HepG2 (cell line): ENCODE measurements around the gene SPATA25. TPM values are rescaled to one million over a fixed set of nuclear protein-coding genes. Genes with fewer than 3 reads are reported as not detected.

Experiments used
- AHDC1 ChIP-seq: sonication (generic); formaldehyde crosslinking; IDR thresholded peaks from 2 replicates; pipeline ENCODE4 v1.5.1; 2020; ENCODE audit warnings: mild to moderate bottlenecking, missing genetic modification reagents, borderline replicate concordance
- ETV5 ChIP-seq: IDR thresholded peaks from 2 replicates; pipeline ENCODE4 v1.6.1; 2018; ENCODE audit warnings: missing biosample characterization, missing genetic modification reagents, inconsistent platforms, borderline replicate concordance
- FOXK1 ChIP-seq: sonication (generic); formaldehyde crosslinking; IDR thresholded peaks from 2 replicates; pipeline ENCODE4 v1.4.0; 2020; ENCODE audit warnings: low read depth, missing genetic modification reagents, borderline replicate concordance
- HMGXB4 ChIP-seq, 2 experiments: sonication (generic) in 1 of 2; formaldehyde crosslinking in 1 of 2; IDR thresholded peaks; 2 replicates each; pipeline versions ENCODE4 v1.4.0 to v1.6.1; 2018 to 2020; ENCODE audit warnings: missing genetic modification reagents in 2 of 2, borderline replicate concordance in 1 of 2, low read depth in 1 of 2, mild to moderate bottlenecking in 1 of 2, missing biosample characterization in 1 of 2
- MEIS1 ChIP-seq: sonication (generic); formaldehyde crosslinking; IDR thresholded peaks from 2 replicates; pipeline ENCODE4 v1.9.0; 2021; ENCODE audit warnings: mild to moderate bottlenecking, missing genetic modification reagents, moderate library complexity, borderline replicate concordance
- RXRB ChIP-seq: IDR thresholded peaks from 2 replicates; pipeline ENCODE4 v1.6.1; 2016; ENCODE audit warnings: borderline replicate concordance, missing genetic modification reagents, missing compliant biosample characterization
- YEATS2 ChIP-seq: sonication (generic); formaldehyde crosslinking; IDR thresholded peaks from 2 replicates; pipeline ENCODE4 v1.4.0; 2020; ENCODE audit warnings: missing genetic modification reagents, borderline replicate concordance
- ZNF264 ChIP-seq: sonication (generic); formaldehyde crosslinking; IDR thresholded peaks from 2 replicates; pipeline ENCODE4 v1.4.0; 2020; ENCODE audit warnings: missing genetic modification reagents
- ZNF296 ChIP-seq: sonication (generic); formaldehyde crosslinking; conservative IDR thresholded peaks from 2 replicates; pipeline ENCODE4 v1.5.0; 2020; ENCODE audit warnings: mild to moderate bottlenecking, missing genetic modification reagents
- ZNF773 ChIP-seq: sonication (generic); formaldehyde crosslinking; IDR thresholded peaks from 2 replicates; pipeline ENCODE4 v1.4.0; 2020; ENCODE audit warnings: missing genetic modification reagents, borderline replicate concordance
- polyA plus RNA-seq, 8 experiments: library from polyadenylated mRNA; depleted of rRNA in 3 of 8; stranded (reverse) in 7 of 8; unstranded in 1 of 8; fragments of >200 nt; fragmentation: Illumina TruSeq in 4 of 8; extraction: Trizol in 4 of 8; gene quantifications; 2 replicates each; pipeline versions ENCODE4 v1.2.1 to v1.2.3, GENCODE V29; 2011 to 2016; ENCODE audit warnings: low read depth in 4 of 8, missing spikeins in 1 of 8, mixed read lengths in 1 of 8; ENCODE audit not compliant: insufficient read depth in 1 of 8
- total RNA-seq, 5 experiments: library from RNA; depleted of rRNA; stranded (reverse); fragments of >200 nt; fragmentation: Illumina TruSeq; extraction: Trizol; gene quantifications; 2 replicates each; pipeline ENCODE4 v1.2.3, GENCODE V29; 2016; ENCODE audit warnings: low read depth in 1 of 5
- TF ChIP-seq, protein P1 (sequence below): IDR thresholded peaks from 2 replicates; pipeline ENCODE4 v1.4.0; 2020; ENCODE audit warnings: mild to moderate bottlenecking, missing genetic modification reagents
- TF ChIP-seq, protein P2 (sequence below): sonication (generic); formaldehyde crosslinking; IDR thresholded peaks from 2 replicates; pipeline ENCODE4 v1.9.0; 2021; ENCODE audit warnings: missing genetic modification reagents, borderline replicate concordance

SPATA25 gene
- total and polyA plus RNA-seq, 2 of the 13 experiments (the other 11 are each of a cell fraction or from before 2014, with no cell fraction given) = 4.8 to 7.6 TPM

DNA sequence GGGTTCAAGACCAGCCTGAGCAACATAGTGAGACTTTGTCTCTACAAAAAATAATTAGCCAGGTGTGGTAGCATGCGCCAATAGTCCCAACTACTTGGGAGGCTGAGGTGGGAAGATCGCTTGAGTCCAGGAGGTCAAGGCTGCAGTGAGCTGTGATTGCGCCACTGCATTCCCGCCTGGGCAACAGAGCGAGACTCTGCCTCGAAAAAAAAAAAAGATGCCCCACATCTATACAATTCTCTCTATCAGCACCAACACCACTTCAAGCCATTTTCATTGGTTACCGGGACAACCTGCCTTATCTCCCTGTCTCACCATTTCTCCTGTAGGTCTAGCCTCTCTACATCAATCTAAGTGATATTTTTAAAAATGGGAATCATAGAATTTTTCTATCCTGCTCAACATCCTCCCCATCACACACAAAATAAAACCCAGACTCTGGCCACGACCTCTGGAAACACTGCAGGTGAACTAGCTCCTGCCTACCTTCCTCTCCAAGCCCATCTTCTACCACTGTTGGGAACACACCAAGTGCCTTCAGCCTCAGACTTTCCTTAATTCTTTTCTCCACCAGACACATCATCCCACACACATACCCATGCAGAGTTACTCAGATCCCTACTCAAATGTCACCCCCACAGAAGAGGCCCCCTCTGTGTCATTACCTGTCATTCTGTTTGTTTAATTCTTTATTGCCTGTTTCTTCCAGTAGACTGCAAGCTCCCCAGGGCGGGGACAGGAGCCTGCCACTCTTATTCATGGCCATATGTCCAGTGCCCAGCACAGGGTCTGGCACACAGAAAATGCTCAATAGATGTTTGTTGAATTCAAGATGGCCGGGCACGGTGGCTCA is 34.1 kb upstream of the SPATA25 start (continued):
- no peak for TF ChIP-seq AHDC1 (CRISPR knock-in tag)
- 0 out of 2 replicates have a peak, but pooled peaks have one; percentile 33 for TF ChIP-seq ZNF264 (CRISPR knock-in tag)
- TF ChIP-seq, protein P1, sequence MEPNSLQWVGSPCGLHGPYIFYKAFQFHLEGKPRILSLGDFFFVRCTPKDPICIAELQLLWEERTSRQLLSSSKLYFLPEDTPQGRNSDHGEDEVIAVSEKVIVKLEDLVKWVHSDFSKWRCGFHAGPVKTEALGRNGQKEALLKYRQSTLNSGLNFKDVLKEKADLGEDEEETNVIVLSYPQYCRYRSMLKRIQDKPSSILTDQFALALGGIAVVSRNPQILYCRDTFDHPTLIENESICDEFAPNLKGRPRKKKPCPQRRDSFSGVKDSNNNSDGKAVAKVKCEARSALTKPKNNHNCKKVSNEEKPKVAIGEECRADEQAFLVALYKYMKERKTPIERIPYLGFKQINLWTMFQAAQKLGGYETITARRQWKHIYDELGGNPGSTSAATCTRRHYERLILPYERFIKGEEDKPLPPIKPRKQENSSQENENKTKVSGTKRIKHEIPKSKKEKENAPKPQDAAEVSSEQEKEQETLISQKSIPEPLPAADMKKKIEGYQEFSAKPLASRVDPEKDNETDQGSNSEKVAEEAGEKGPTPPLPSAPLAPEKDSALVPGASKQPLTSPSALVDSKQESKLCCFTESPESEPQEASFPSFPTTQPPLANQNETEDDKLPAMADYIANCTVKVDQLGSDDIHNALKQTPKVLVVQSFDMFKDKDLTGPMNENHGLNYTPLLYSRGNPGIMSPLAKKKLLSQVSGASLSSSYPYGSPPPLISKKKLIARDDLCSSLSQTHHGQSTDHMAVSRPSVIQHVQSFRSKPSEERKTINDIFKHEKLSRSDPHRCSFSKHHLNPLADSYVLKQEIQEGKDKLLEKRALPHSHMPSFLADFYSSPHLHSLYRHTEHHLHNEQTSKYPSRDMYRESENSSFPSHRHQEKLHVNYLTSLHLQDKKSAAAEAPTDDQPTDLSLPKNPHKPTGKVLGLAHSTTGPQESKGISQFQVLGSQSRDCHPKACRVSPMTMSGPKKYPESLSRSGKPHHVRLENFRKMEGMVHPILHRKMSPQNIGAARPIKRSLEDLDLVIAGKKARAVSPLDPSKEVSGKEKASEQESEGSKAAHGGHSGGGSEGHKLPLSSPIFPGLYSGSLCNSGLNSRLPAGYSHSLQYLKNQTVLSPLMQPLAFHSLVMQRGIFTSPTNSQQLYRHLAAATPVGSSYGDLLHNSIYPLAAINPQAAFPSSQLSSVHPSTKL = peak; percentile 75
- TF ChIP-seq, protein P2, sequence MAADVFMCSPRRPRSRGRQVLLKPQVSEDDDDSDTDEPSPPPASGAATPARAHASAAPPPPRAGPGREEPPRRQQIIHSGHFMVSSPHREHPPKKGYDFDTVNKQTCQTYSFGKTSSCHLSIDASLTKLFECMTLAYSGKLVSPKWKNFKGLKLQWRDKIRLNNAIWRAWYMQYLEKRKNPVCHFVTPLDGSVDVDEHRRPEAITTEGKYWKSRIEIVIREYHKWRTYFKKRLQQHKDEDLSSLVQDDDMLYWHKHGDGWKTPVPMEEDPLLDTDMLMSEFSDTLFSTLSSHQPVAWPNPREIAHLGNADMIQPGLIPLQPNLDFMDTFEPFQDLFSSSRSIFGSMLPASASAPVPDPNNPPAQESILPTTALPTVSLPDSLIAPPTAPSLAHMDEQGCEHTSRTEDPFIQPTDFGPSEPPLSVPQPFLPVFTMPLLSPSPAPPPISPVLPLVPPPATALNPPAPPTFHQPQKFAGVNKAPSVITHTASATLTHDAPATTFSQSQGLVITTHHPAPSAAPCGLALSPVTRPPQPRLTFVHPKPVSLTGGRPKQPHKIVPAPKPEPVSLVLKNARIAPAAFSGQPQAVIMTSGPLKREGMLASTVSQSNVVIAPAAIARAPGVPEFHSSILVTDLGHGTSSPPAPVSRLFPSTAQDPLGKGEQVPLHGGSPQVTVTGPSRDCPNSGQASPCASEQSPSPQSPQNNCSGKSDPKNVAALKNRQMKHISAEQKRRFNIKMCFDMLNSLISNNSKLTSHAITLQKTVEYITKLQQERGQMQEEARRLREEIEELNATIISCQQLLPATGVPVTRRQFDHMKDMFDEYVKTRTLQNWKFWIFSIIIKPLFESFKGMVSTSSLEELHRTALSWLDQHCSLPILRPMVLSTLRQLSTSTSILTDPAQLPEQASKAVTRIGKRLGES (CRISPR knock-in tag) = no peak
- no peak for TF ChIP-seq ZNF773 (CRISPR knock-in tag)
- peak; percentile 50; the same call in 1 of the 2 replicates for TF ChIP-seq RXRB (CRISPR knock-in tag)
- peak; percentile 43; the same call in 1 of the 2 replicates for TF ChIP-seq MEIS1
- no peak for TF ChIP-seq YEATS2 (CRISPR knock-in tag)
- TF ChIP-seq ZNF296 (CRISPR knock-in tag) = no peak
- TF ChIP-seq FOXK1 = no peak
- no peak for TF ChIP-seq HMGXB4 (CRISPR knock-in tag; IDR thresholded peaks at IDR 0.05; ENCODE audit: borderline replicate concordance in 1 of 2, low read depth in 1 of 2)
- TF ChIP-seq ETV5 (CRISPR knock-in tag) = no peak
